HL-60 (cell line): ENCODE measurements around the gene LY6G6D.

Experiments used
- DNase-seq, 2 experiments: peaks; one replicate each; pipeline ENCODE4 v3.0.0-alpha.2; 2010 to 2020; ENCODE audit warnings: low read depth in 1 of 2, low spot score in 1 of 2
- H3K27ac ChIP-seq: fragments of 250-450 bp; sonication (Bioruptor Pico); replicated peaks from 2 replicates; pipeline ENCODE4 v1.5.1; 2020; ENCODE audit warnings: mild to moderate bottlenecking, moderate library complexity
- H3K27me3 ChIP-seq: fragments of 250-450 bp; sonication (Bioruptor Pico); 2 replicates; pipeline ENCODE4 v1.5.1; 2021; ENCODE audit warnings: mild to moderate bottlenecking, moderate library complexity; ENCODE audit not compliant: insufficient read depth, poor library complexity, severe bottlenecking
- H3K4me3 ChIP-seq: replicated peaks from 2 replicates; pipeline ENCODE4 v1.5.1; 2011; ENCODE audit warnings: mild to moderate bottlenecking, control low read depth, low read length; ENCODE audit not compliant: insufficient read depth
- GABPA ChIP-seq: IDR thresholded peaks from 2 replicates; pipeline ENCODE4 v1.6.1; 2012; ENCODE audit warnings: low read depth
- POLR2AphosphoS5 ChIP-seq: IDR thresholded peaks from 2 replicates; pipeline ENCODE4 v1.6.1; 2012; ENCODE audit warnings: low read depth
- SPI1 ChIP-seq: IDR thresholded peaks from 2 replicates; pipeline ENCODE4 v1.6.1; 2012; ENCODE audit warnings: low read depth, mild to moderate bottlenecking, borderline replicate concordance
- TF ChIP-seq, protein P1 (sequence below): IDR thresholded peaks from one replicate; pipeline ENCODE4 v1.5.1; 2011; ENCODE audit warnings: low read length, control low read depth, inconsistent platforms; ENCODE audit not compliant: insufficient read depth
- TF ChIP-seq, protein P2 (sequence below): IDR thresholded peaks from 2 replicates; pipeline ENCODE4 v1.6.1; 2012; ENCODE audit warnings: low read depth; ENCODE audit not compliant: insufficient replicate concordance

The LY6G6D gene

GRCh38 chr6:31693535-31693934 lies 21.6 kb upstream of the LY6G6D start:
- TF ChIP-seq SPI1 (no peak), POLR2AphosphoS5 (no peak), GABPA (no peak)
- TF ChIP-seq, protein P1, sequence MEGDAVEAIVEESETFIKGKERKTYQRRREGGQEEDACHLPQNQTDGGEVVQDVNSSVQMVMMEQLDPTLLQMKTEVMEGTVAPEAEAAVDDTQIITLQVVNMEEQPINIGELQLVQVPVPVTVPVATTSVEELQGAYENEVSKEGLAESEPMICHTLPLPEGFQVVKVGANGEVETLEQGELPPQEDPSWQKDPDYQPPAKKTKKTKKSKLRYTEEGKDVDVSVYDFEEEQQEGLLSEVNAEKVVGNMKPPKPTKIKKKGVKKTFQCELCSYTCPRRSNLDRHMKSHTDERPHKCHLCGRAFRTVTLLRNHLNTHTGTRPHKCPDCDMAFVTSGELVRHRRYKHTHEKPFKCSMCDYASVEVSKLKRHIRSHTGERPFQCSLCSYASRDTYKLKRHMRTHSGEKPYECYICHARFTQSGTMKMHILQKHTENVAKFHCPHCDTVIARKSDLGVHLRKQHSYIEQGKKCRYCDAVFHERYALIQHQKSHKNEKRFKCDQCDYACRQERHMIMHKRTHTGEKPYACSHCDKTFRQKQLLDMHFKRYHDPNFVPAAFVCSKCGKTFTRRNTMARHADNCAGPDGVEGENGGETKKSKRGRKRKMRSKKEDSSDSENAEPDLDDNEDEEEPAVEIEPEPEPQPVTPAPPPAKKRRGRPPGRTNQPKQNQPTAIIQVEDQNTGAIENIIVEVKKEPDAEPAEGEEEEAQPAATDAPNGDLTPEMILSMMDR = no peak
- TF ChIP-seq, protein P2, sequence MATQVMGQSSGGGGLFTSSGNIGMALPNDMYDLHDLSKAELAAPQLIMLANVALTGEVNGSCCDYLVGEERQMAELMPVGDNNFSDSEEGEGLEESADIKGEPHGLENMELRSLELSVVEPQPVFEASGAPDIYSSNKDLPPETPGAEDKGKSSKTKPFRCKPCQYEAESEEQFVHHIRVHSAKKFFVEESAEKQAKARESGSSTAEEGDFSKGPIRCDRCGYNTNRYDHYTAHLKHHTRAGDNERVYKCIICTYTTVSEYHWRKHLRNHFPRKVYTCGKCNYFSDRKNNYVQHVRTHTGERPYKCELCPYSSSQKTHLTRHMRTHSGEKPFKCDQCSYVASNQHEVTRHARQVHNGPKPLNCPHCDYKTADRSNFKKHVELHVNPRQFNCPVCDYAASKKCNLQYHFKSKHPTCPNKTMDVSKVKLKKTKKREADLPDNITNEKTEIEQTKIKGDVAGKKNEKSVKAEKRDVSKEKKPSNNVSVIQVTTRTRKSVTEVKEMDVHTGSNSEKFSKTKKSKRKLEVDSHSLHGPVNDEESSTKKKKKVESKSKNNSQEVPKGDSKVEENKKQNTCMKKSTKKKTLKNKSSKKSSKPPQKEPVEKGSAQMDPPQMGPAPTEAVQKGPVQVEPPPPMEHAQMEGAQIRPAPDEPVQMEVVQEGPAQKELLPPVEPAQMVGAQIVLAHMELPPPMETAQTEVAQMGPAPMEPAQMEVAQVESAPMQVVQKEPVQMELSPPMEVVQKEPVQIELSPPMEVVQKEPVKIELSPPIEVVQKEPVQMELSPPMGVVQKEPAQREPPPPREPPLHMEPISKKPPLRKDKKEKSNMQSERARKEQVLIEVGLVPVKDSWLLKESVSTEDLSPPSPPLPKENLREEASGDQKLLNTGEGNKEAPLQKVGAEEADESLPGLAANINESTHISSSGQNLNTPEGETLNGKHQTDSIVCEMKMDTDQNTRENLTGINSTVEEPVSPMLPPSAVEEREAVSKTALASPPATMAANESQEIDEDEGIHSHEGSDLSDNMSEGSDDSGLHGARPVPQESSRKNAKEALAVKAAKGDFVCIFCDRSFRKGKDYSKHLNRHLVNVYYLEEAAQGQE = no peak
- H3K27ac ChIP-seq = no peak overlapping the region
- no peaks in the 10 kb centered on the region for H3K27me3 ChIP-seq
- DNase-seq = no peak
- no peak overlapping the region for H3K4me3 ChIP-seq

- no peak for DNase-seq
- no peaks in the 10 kb centered on the region for H3K27me3 ChIP-seq
- no peak overlapping the region for H3K27ac ChIP-seq
- TF ChIP-seq POLR2AphosphoS5 = no peak
- no peak for TF ChIP-seq SPI1
- no peak for TF ChIP-seq GABPA
- TF ChIP-seq, protein P2 = no peak
- TF ChIP-seq, protein P1 = no peak
- no peak overlapping the region for H3K4me3 ChIP-seq
Measured at GRCh38 chr6:31697555-31697954, 17.6 kb upstream of the LY6G6D start.

DNA sequence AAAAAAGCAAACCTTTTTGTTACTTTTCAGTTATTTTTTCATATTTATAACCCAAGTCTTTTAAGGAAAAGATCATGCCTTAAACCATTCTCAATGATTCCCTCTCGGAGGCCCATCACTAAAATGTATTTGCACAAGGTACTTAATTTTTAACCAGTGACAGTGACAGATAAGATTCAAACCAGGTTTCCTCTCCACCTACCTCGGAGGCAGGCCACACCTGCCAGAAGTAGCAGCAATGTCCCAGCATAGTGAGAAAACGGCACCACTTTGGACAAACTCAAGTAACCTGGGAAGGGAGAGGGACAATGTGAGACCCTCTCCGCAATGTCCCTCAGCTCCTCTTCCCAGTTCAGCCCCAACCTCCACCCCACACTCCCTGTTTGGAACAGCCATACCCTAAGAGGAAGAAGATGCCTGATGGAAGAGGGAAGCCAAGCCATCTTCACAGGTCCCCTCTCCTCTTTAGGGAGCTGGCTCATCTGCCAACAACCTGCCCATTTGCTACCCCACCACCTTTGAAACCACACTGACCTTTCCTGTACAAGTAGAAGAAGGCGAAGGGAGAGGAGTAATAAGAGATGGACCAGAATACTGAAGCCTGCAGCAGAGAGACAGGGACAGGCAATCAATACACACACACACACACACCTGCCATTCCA lies 14.3 kb upstream of the LY6G6D start:
- no peak overlapping the region for H3K27ac ChIP-seq
- TF ChIP-seq POLR2AphosphoS5 = no peak
- TF ChIP-seq, protein P1 = no peak
- no peak for TF ChIP-seq SPI1
- TF ChIP-seq, protein P2 = no peak
- TF ChIP-seq GABPA = no peak
- DNase-seq = no peak
- H3K27me3 ChIP-seq = no peaks in the 10 kb centered on the region
- no peak overlapping the region for H3K4me3 ChIP-seq
